HG02852 (cell line): ENCODE results near the gene STAT2.
"Not testable (repeated sequence)": the region's sequence is repeated elsewhere in the genome, so short reads cannot be mapped to it uniquely, and the experiment has no call there.

Experiments used
- ATAC-seq: cut with Tn5 transposase; IDR thresholded peaks from one replicate; pipeline ENCODE4 v1.9.1; 2021; ENCODE audit warnings: mild to moderate bottlenecking, moderate library complexity; ENCODE audit not compliant: unreplicated experiment

Gene STAT2

GRCh38 chr12:56332512-56333196, 27.3 kb downstream of the STAT2 start:
- no peak for ATAC-seq

- no peak for ATAC-seq
Measured at GRCh38 chr12:56330936-56331490, 28.9 kb downstream of the STAT2 start.

DNA sequence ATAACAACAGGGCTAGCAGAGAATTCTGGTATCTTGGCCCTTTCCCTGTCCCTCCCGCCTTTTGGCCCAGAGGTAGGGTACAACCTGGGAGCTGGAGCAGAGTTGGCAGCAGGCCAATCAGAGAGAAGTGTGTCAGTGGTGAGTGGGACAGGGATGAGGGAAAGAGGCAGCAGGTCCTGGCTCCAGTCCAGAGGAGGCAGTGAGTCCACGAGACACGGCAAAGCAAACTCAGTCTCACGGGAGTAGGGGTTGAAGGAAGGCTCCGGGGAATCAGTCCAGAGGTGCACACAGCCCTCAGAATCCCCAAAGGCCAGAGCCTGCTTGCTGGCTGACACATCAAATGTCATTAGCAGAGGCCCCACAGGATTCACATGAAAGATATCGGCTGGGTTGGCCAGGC, 33.4 kb downstream of the STAT2 start:
- no peak for ATAC-seq

GRCh38 chr12:56326126-56326525, 33.8 kb downstream of the STAT2 start:
- no peak for ATAC-seq

DNA sequence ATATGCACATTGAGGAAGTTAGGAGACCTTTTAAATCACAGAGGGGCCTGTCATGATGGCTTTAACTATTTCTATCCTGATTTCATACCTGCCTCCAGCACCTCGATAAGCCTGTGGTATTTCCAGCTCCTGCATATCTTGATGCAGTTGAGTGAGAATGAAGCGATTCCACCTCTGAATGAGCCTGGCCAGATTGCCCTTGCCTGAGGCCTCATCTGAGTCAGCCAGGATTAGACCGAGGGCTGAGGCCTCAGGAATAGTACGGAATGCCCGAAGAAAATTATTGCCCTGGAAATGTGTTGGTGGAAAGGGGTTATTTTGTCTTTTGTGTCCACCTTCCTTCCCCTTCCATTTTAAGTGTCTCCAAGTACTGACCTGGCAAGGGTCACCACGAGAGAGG, 35.7 kb downstream of the STAT2 start:
- no peak for ATAC-seq

DNA sequence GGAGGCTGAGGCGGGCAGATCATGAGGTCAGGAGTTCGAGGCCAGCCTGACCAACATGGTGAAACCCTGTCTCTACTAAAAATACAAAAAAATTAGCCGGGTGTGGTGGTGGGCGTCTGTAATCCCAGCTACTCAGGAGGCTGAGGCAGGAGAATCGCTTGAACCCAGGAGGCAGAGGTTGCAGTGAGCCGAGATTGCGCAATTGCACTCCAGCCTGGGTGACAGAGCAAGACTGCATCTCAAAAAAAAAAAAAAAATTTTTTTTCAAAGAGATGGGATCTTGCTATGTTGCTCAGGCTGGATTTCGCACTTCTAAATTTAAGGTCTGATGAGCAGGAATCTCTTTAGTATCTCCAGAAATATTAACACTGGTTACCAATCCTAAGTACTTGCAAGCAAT, 38.3 kb downstream of the STAT2 start:
- not testable (repeated sequence) for ATAC-seq

DNA sequence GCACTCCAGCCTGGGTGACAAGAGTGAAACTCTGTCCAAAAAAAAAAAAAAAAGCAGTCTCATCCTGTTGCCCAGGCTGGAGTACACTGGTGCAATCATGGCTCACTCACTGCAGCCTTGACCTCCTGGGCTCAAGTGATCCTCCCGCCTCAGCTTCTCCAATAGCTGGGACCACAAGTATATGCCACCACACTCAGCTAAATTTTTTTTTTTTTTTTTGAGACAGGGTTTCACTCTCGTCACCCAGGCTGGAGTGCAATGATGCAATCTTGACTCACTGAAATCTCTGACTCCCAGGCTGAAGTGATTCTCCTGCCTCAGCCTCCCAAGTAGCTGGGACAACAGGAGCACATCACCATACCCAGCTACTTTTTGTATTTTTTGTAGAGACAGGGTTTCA, 38.9 kb downstream of the STAT2 start:
- no peak for ATAC-seq

DNA sequence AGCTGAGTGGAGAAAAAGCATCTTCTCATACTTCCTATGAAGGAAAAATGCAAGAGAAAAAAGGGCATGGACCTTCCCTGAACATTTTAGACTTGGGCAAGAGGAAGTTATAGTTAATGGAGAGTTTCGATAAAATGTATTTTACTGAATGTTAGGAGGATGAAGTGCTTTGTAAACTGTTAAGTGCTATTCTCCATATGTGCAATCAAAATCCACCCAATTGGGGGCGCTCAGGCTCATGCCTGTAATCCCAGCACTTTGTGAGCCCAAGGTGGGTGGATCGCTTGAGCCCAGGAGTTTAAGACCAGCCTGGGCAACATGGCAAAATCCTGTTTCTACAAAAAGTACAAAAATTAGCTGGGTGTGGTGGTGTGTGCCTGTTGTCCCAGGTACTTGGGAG, 42.2 kb downstream of the STAT2 start:
- ATAC-seq, result no peak

DNA sequence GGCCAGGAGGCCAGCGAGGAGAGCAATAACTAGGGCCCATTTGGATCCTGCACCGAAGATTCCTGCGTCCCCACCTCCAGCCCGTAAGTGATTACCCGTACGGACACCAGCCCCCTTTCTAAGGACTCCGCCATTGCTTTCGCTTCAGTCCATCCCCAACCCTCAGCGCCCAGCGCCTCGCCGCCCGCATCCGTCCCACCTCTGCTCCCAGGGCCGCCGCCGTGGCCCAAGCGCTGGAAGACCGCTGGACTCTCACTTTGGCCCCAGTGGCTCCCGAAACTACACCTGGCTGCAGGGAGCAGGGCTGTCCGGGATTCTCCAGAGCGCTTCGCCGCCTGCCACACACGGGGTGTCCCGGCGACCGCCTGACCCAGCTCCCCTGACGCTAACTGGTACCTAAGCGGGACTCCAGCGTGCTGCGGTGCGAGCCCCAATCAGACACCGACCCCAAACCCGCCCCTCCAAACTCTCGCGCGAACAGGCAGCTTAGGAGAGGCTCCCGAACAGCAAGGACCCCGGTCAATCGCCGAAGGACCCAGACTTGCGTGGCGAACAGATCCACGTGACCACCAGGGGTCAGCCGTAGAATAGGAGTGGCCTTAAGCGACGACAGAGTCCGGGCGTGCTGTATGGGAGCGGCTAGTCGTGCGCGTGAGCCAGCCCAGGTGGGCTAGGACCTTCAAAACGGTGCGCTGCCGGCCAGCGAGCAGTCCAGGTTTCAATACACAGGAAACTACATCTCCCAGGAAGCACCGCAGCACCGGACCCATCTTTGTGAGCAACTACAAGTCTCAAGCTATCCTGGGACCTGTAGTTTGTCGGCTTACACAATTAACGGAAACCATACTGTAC, 44.1 kb downstream of the STAT2 start, which contains the start of gene CNPY2:
CNPY2 (minus strand) TSS at position 367 of the 852 bp plus-strand sequence. CDS start 771 bp downstream, outside the sequence.
- ATAC-seq, result peak; percentile 88

GRCh38 chr12:56315249-56315621, 44.7 kb downstream of the STAT2 start:
- no peak for ATAC-seq

- ATAC-seq, result no peak
Measured at GRCh38 chr12:56311003-56311402, 48.9 kb downstream of the STAT2 start.

DNA sequence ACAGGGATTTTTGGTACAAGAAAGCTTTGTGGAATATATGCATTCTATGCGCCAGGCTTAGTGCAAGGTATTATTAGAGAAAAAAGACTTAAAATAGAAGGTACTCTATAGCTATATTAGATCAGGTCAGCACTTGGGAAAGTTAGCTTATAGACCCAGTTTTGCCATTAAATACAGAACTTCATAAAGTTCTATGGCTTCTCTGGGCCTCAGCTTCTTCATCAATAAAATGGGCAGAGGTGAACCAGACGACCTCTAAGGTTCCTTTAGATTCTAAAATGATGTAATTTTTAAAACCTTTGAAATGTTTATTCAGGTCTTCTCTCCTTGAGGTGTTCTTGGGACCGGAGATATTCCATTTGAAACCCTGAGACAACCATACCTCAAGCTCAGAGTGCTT, 51.2 kb downstream of the STAT2 start:
- ATAC-seq, result no peak

DNA sequence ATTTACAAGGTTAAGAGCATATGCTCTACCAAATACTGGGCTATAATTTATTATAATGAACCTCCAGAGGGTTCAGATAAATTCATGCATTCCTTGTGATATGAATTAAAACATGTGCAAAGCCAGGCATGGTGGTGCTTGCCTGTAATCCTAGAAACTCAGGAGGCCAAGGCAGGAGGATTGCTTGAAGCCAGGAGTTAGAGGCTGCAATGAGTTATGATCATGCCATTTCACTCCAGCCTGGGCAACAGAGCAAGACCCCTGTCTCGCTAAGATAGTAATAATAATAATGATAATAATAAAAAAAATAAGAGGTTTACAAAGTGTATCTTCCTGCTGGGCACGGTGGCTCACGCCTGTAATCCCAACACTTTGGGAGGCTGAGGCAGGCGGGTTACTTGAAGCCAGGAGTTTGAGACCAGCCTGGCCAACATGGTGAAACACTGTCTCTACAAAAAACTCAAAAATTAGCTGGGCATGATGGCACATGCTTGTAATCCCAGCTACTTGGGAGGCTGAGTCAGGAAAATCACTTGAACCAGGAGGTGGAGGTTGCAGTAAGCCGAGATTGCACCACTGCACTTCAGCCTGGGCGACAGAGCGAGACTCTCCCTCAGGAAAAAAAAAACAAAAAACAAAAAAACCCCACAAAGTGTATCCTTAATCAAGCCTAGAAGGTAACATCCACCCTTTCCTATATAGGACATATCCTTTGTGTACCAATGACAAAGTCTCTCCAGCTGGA, 52.5 kb downstream of the STAT2 start:
- ATAC-seq, result no peak

DNA sequence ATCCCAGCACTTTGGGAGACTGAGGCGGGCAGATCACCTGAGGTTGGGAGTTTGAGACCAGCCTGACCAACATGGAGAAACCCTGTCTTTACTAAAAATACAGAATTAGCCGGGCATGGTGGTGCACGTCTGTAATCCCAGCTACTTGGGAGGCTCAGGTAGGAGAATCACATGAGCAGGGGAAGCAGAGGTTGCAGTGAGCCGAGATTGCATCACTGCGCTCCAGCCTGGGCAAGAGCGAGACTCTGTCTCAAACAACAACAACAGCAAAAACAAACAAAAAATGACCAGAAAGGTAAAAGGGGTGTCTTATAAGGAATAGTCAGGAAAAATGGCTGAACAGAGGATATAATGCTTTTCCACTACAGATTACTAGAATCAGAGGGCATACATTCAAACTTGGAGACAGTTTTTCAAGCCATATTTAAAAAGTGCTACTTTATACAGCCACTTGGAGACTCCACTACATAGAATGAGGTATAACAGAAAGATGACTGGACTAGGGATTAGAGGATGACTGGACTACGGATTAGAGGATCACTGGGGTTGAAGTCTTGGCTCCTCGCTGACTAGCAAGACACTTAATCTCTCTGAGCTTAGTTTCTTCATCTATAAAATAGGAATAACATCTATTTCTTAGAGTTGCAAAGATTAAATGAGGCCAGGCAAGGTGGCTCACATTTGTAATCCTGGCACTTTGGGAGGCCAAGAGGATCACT, 54.9 kb downstream of the STAT2 start:
- ATAC-seq, result no peak

DNA sequence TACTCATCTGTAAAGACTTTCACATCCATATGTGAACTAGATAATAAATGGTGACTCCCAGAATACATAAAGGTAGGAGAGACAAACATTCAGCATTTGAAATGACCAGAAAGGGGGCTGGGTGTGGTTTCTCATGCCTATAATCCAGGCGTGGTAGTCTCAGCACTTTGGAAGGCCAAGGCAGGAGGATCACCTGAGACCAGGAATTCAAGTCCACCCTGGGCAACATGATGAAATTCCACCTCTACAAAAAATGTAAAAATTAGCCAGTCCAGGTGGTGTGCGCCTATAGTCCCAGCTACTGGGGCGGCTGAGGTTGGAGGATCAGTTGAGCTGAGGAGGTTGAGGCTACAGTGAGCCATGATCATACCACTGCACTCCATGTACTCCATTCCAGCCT, 55.6 kb downstream of the STAT2 start:
- ATAC-seq, result no peak

DNA sequence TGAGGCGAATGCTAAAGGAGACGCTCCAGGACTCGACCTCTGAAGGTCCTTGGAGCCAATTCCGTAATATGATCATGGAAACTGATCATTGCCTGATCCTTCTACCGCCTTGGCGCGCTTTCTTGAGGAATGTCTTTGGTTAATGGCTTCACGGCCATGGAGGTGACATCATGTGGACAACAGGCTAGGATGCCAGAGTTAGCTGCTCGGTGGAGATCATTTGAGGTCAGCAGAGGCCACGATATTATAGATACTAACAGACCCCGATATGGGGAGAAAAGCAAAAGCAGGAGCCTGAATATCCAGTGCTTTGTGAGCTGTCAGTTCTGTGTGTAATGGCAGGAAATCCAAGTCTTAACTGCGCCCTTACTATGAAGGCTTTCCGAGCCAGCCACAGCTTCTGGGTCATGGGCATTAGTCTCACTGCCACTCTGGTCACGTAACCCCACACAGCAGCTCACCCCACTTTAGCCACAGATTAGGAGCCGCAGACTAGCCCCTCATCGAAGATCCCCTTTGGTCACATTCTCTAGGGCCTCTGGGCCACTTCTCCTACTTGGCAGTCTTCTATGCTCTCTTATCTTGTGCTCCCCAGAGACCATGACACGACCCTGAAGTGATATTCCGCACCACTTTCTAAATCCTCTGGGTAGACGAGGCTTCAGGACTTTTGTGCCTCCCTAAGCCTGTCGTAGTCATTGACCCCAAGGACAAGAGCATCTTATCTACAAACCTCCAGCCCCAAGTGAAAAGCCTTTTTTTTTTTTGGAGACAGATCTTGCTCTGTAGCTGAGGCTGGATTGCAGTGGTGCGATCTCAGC, 59.1 kb downstream of the STAT2 start:
- no peak for ATAC-seq

GRCh38 chr12:56299853-56300643, 59.9 kb downstream of the STAT2 start, which contains the start of gene CS:
CS (minus strand) TSS chr12:56300330; CDS start chr12:56300201, 129 bp downstream.
- peak; percentile 94 for ATAC-seq

GRCh38 chr12:56299308-56299852, 60.5 kb downstream of the STAT2 start:
- ATAC-seq, result no peak

GRCh38 chr12:56298828-56299227, 61.1 kb downstream of the STAT2 start:
- no peak for ATAC-seq
